Liver (tissue), 9 donors: ENCODE measurements around the gene MT1E. TPM values are rescaled to one million over a fixed set of nuclear protein-coding genes. Genes with fewer than 3 reads are reported as not detected.

Experiments
- DNase-seq: peaks from one replicate; pipeline ENCODE4 v3.0.0-alpha.2; 2017; ENCODE audit warnings: low spot score
- H3K27ac ChIP-seq, 2 donors: one replicate each; pipeline ENCODE4 v1.7.0; 2013; ENCODE audit warnings: inconsistent platforms in 2 of 2, low read length in 2 of 2, control low read depth in 1 of 2, low read depth in 1 of 2, mild to moderate bottlenecking in 1 of 2
- H3K27me3 ChIP-seq, 4 donors: one replicate each; pipeline versions ENCODE4 v1.6.1 to v1.7.0; 2013; ENCODE audit warnings: low read length in 3 of 4, inconsistent platforms in 1 of 4, mild to moderate bottlenecking in 1 of 4, moderate library complexity in 1 of 4; ENCODE audit not compliant: control insufficient read depth in 4 of 4, insufficient read depth in 4 of 4
- H3K36me3 ChIP-seq, 4 donors: one replicate each; pipeline versions ENCODE4 v1.6.1 to v1.7.0; 2013; ENCODE audit warnings: low read length in 3 of 4, mild to moderate bottlenecking in 3 of 4, low read depth in 1 of 4, moderate library complexity in 1 of 4; ENCODE audit not compliant: control insufficient read depth in 4 of 4, insufficient read depth in 3 of 4
- H3K4me1 ChIP-seq, 4 donors: one replicate each; pipeline versions ENCODE4 v1.6.1 to v1.7.0; 2013; ENCODE audit warnings: low read length in 3 of 4, mild to moderate bottlenecking in 3 of 4, moderate library complexity in 1 of 4; ENCODE audit not compliant: control insufficient read depth in 4 of 4, insufficient read depth in 4 of 4
- H3K4me3 ChIP-seq, 3 donors: one replicate each; pipeline versions ENCODE4 v1.6.1 to v1.7.0; 2013; ENCODE audit warnings: low read length in 3 of 3, control low read depth in 1 of 3, low read depth in 1 of 3, mild to moderate bottlenecking in 1 of 3
- H3K9ac ChIP-seq, 2 donors: one replicate each; pipeline ENCODE4 v1.7.0; 2013; ENCODE audit warnings: low read length in 2 of 2, mild to moderate bottlenecking in 2 of 2, moderate library complexity in 2 of 2, control low read depth in 1 of 2, low read depth in 1 of 2
- H3K9me3 ChIP-seq, 4 donors: one replicate each; pipeline versions ENCODE4 v1.6.1 to v1.7.0; 2013; ENCODE audit warnings: low read length in 3 of 4; ENCODE audit not compliant: control insufficient read depth in 4 of 4
- ATF3 ChIP-seq: IDR thresholded peaks from 2 replicates; pipeline ENCODE4 v1.6.1; 2016; ENCODE audit warnings: antibody characterized with exemption
- CTCF ChIP-seq: fragments of 150-350 bp; IDR thresholded peaks from 2 replicates; pipeline ENCODE4 v1.5.1; 2017; ENCODE audit warnings: improper control_type of control experiment, low read depth, low read length; ENCODE audit not compliant: missing input control
- EGR1 ChIP-seq, 2 donors: IDR thresholded peaks; 2 replicates each; pipeline ENCODE4 v1.6.1; 2016 to 2018; ENCODE audit warnings: antibody characterized with exemption in 2 of 2, low read depth in 2 of 2
- FOXA1 ChIP-seq: IDR thresholded peaks from 2 replicates; pipeline ENCODE4 v1.6.1; 2016; ENCODE audit warnings: antibody characterized with exemption
- FOXA2 ChIP-seq: IDR thresholded peaks from 2 replicates; pipeline ENCODE4 v1.6.1; 2016; ENCODE audit warnings: antibody characterized with exemption
- GABPA ChIP-seq, 2 donors: IDR thresholded peaks in 1 of 2; conservative IDR thresholded peaks in 1 of 2; 2 replicates each; pipeline ENCODE4 v1.6.1; 2016; ENCODE audit warnings: antibody characterized with exemption in 2 of 2, mild to moderate bottlenecking in 1 of 2, moderate library complexity in 1 of 2
- HNF4A ChIP-seq, 2 donors: conservative IDR thresholded peaks; 2 replicates each; pipeline ENCODE4 v1.6.1; 2016; ENCODE audit warnings: antibody characterized with exemption in 2 of 2, mild to moderate bottlenecking in 2 of 2
- HNF4G ChIP-seq: IDR thresholded peaks from 2 replicates; pipeline ENCODE4 v1.6.1; 2016; ENCODE audit warnings: antibody characterized with exemption
- JUND ChIP-seq, 2 donors: IDR thresholded peaks; 2 replicates each; pipeline ENCODE4 v1.6.1; 2016; ENCODE audit warnings: antibody characterized with exemption in 2 of 2
- MAX ChIP-seq: IDR thresholded peaks from 2 replicates; pipeline ENCODE4 v1.6.1; 2016; ENCODE audit warnings: antibody characterized with exemption
- NR2F2 ChIP-seq: IDR thresholded peaks from 2 replicates; pipeline ENCODE4 v1.6.1; 2016; ENCODE audit warnings: antibody characterized with exemption
- RAD21 ChIP-seq, 2 donors: IDR thresholded peaks; 2 replicates each; pipeline ENCODE4 v1.6.1; 2016; ENCODE audit warnings: antibody characterized with exemption in 2 of 2, mild to moderate bottlenecking in 2 of 2
- REST ChIP-seq: IDR thresholded peaks from 2 replicates; pipeline ENCODE4 v1.6.1; 2016; ENCODE audit warnings: antibody characterized with exemption, mild to moderate bottlenecking
- RXRA ChIP-seq, 2 donors: IDR thresholded peaks; 2 replicates each; pipeline ENCODE4 v1.6.1; 2017 to 2018; ENCODE audit warnings: antibody characterized with exemption in 2 of 2, mild to moderate bottlenecking in 1 of 2
- SP1 ChIP-seq: IDR thresholded peaks from 2 replicates; pipeline ENCODE4 v1.6.1; 2018; ENCODE audit warnings: antibody characterized with exemption, mild to moderate bottlenecking
- TAF1 ChIP-seq: conservative IDR thresholded peaks from 2 replicates; pipeline ENCODE4 v1.6.1; 2016; ENCODE audit warnings: antibody characterized with exemption, mild to moderate bottlenecking
- YY1 ChIP-seq: IDR thresholded peaks from 2 replicates; pipeline ENCODE4 v1.6.1; 2016; ENCODE audit warnings: antibody characterized with exemption, mild to moderate bottlenecking
- ZBTB33 ChIP-seq: IDR thresholded peaks from 2 replicates; pipeline ENCODE4 v1.6.1; 2016; ENCODE audit warnings: antibody characterized with exemption
- WGBS: extraction: QIAGEN DNeasy Blood & Tissue Kit; methylation state at CpG from one replicate; pipeline ENCODE4 v1.1.7; 2013; 5-methylcytosine and 5-hydroxymethylcytosine counted together
- polyA plus RNA-seq, 2 donors: library from polyadenylated mRNA; stranded (reverse) in 1 of 2; unstranded in 1 of 2; fragments of 200-250 nt in 1 of 2; fragments of >200 nt in 1 of 2; fragmentation: Nextera tagmentation in 1 of 2; extraction: Ambion mirVana in 1 of 2; gene quantifications; one replicate each; pipeline versions ENCODE4 v1.2.1 to v1.2.3, GENCODE V29; 2013 to 2015
- total RNA-seq, 2 donors: library from RNA; depleted of rRNA; stranded (reverse); fragments of >200 nt; gene quantifications; one replicate each; pipeline ENCODE4 v1.2.3, GENCODE V29; 2014
- donor health status: healthy.
- donor health status: healthy.
- donor health status: healthy.
- donor health status: healthy.
- donor health status: healthy.

The MT1E gene
- total and polyA plus RNA-seq, 4 donors, result 206 to 1,831 (median 808) TPM

GRCh38 chr16:56626685-56627084 lies 1.1 kb downstream of the MT1E start:
- Histone ChIP-seq H3K27ac (peak overlapping the region; percentile 93 to 99), H3K9me3 (no peaks in the 10 kb centered on the region), H3K4me1 (peaks cover 0 to 19% (median 10%) of the 10 kb centered on the region in 4 donors), H3K27me3 (no peaks in the 10 kb centered on the region), H3K4me3 (peak overlapping the region; percentile 78 to 97 (median 95)), H3K9ac (peak overlapping the region; percentile 88 to 94), H3K36me3 (peaks cover 0 to 3% (median 0%) of the 10 kb centered on the region in 4 donors)
- TF ChIP-seq ZBTB33, result no peak
- no peak for TF ChIP-seq RAD21 (IDR thresholded peaks at IDR 0.05)
- TF ChIP-seq REST, result no peak
- no peak for TF ChIP-seq TAF1
- TF ChIP-seq NR2F2, result no peak
- no peak for TF ChIP-seq JUND (IDR thresholded peaks at IDR 0.05)
- TF ChIP-seq GABPA (IDR thresholded peaks at IDR 0.05 in 1 of 2, conservative IDR thresholded peaks at IDR 0.05 in 1 of 2), result no peak
- TF ChIP-seq ATF3, result no peak
- TF ChIP-seq SP1, result no peak
- TF ChIP-seq CTCF, result no peak
- no peak for TF ChIP-seq HNF4G
- TF ChIP-seq EGR1 (IDR thresholded peaks at IDR 0.05; ENCODE audit: low read depth in 2 of 2), result no peak
- no peak for TF ChIP-seq YY1
- TF ChIP-seq FOXA2, result no peak
- WGBS, result 26% methylated on average over 7 of the region's 7 CpGs
- DNase-seq, result no peak

- Histone ChIP-seq H3K4me1 (peaks cover 0 to 26% (median 7%) of the 10 kb centered on the region in 4 donors), H3K4me3 (no peak overlapping the region), H3K27me3 (no peaks in the 10 kb centered on the region), H3K36me3 (peaks cover 0 to 3% (median 0%) of the 10 kb centered on the region in 4 donors), H3K9me3 (no peaks in the 10 kb centered on the region), H3K9ac (no peak overlapping the region), H3K27ac (peak overlapping the region; percentile 52 to 83)
- WGBS, result 59% methylated on average over 9 of the region's 9 CpGs
- DNase-seq, result no peak
- TF ChIP-seq GABPA (IDR thresholded peaks at IDR 0.05 in 1 of 2, conservative IDR thresholded peaks at IDR 0.05 in 1 of 2) (no peak), SP1 (no peak), YY1 (no peak), HNF4G (no peak), EGR1 (IDR thresholded peaks at IDR 0.05; ENCODE audit: low read depth in 2 of 2) (no peak), MAX (no peak), HNF4A (conservative IDR thresholded peaks at IDR 0.05) (no peak), FOXA1 (no peak), RXRA (IDR thresholded peaks at IDR 0.05) (peak in 1 of 2 donors; percentile 30), RAD21 (IDR thresholded peaks at IDR 0.05) (no peak), TAF1 (no peak), FOXA2 (no peak), CTCF (no peak), NR2F2 (peak; percentile 19)
Measured at GRCh38 chr16:56628486-56629350, 3.1 kb downstream of the MT1E start.
